Esophagus muscularis mucosa (tissue), 4 donors: ENCODE results near the gene PHOX2A. TPM values are rescaled to one million over a fixed set of nuclear protein-coding genes. Genes with fewer than 3 reads are reported as not detected.

Experiments used
- DNase-seq: peaks from one replicate; pipeline ENCODE4 v3.0.0-alpha.2; 2017; ENCODE audit errors: extremely low spot score
- H3K27ac ChIP-seq, 4 donors: fragments of 200-600 bp; sonication (generic); replicated peaks in 1 of 4; 1 replicate in 3 of 4; 2 replicates in 1 of 4; pipeline ENCODE4 v1.5.1; 2016 to 2019; ENCODE audit warnings: mild to moderate bottlenecking in 1 of 4
- H3K27me3 ChIP-seq, 4 donors: fragments of 200-600 bp; sonication (generic); one replicate each; pipeline versions ENCODE4 v1.5.1 to v1.6.0; 2016 to 2019
- H3K36me3 ChIP-seq, 4 donors: fragments of 200-600 bp; sonication (generic); one replicate each; pipeline ENCODE4 v1.5.1; 2016 to 2019
- H3K4me1 ChIP-seq, 4 donors: fragments of 200-600 bp; sonication (generic); one replicate each; pipeline ENCODE4 v1.5.1; 2016 to 2019
- H3K4me3 ChIP-seq, 4 donors: fragments of 200-600 bp; sonication (generic); 1 replicate in 2 of 4; 2 replicates in 2 of 4; pipeline ENCODE4 v1.5.1; 2016 to 2019; ENCODE audit warnings: mild to moderate bottlenecking in 4 of 4, moderate library complexity in 1 of 4
- H3K9me3 ChIP-seq, 4 donors: fragments of 200-600 bp; sonication (generic); 1 replicate in 3 of 4; 2 replicates in 1 of 4; pipeline ENCODE4 v1.5.1; 2016 to 2019
- EP300 ChIP-seq: sonication (generic); formaldehyde crosslinking; IDR thresholded peaks from one replicate; pipeline ENCODE4 v1.6.1; 2017; ENCODE audit warnings: antibody characterized with exemption
- POLR2A ChIP-seq: fragments of 450-650 bp; IDR thresholded peaks from one replicate; pipeline ENCODE4 v1.6.1; 2017; ENCODE audit warnings: antibody characterized with exemption, moderate library complexity, mild to moderate bottlenecking, low read depth
- POLR2AphosphoS5 ChIP-seq, 2 donors: sonication (generic); formaldehyde crosslinking; IDR thresholded peaks; one replicate each; pipeline ENCODE4 v1.6.1; 2017; ENCODE audit warnings: antibody characterized with exemption in 2 of 2
- WGBS: methylation state at CpG from one replicate; pipeline ENCODE4 v1.1.5; 2018; 5-methylcytosine and 5-hydroxymethylcytosine counted together
- intact Hi-C: fragments of 100-400 bp; cut with DNase I; formaldehyde crosslinking; loops from one replicate; pipeline ENCODE4 v1.15.1; 2023
- total RNA-seq, 4 donors: library from RNA; depleted of rRNA; stranded (reverse); fragments of >200 nt; gene quantifications; one replicate each; pipeline versions ENCODE4 v1.1.0 to v1.2.1, GENCODE V29; 2016
- TF ChIP-seq, protein P1 (sequence below), 3 experiments: fragments of 200-600 bp in 2 of 3; fragments of 450-650 bp in 1 of 3; sonication (generic) in 2 of 3; IDR thresholded peaks; one replicate each; pipeline ENCODE4 v1.5.1; 2017 to 2019; ENCODE audit warnings: antibody characterized with exemption in 3 of 3, mild to moderate bottlenecking in 2 of 3, moderate library complexity in 1 of 3

Gene PHOX2A
- total RNA-seq, 4 donors from 2014 or later, result 1.2 to 1.3 (median 1.3) TPM

DNA sequence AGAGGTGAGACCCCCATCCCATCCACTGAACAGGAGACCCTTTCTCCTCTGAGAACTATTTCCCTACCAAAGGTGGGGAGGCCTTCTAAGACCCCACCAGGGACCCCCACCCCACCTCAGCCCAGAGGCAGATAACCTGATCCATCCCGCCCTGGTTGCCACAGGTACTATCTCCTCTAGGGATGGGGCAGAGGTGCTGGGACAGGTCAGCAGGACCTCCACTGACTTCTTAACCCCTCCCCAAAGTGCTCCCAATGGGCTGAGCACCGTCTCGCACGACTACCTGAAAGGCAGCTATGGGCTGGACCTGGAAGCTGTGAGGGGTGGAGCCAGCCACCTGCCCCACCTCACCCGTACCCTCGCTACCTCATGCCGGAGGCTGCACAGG is 15.1 kb downstream of the PHOX2A start:
- Histone ChIP-seq H3K4me1 (peaks cover 22 to 60% (median 36%) of the 10 kb centered on the region in 4 donors), H3K27me3 (no peaks in the 10 kb centered on the region), H3K27ac (peak overlapping the region in 1 of 4 donors; percentile 27), H3K4me3 (no peak overlapping the region), H3K36me3 (peaks cover 47 to 76% (median 66%) of the 10 kb centered on the region in 4 donors), H3K9me3 (no peaks in the 10 kb centered on the region)
- intact Hi-C loops, result loop anchor here (10.0 kb wide), 1 partner anchor 204 kb away; no protein-coding TSS in a partner anchor
- 89% methylated on average over 3 of the region's 7 CpGs for WGBS
- TF ChIP-seq EP300 (no peak), POLR2A (no peak), POLR2AphosphoS5 (IDR thresholded peaks at IDR 0.05) (no peak)
- TF ChIP-seq, protein P1, sequence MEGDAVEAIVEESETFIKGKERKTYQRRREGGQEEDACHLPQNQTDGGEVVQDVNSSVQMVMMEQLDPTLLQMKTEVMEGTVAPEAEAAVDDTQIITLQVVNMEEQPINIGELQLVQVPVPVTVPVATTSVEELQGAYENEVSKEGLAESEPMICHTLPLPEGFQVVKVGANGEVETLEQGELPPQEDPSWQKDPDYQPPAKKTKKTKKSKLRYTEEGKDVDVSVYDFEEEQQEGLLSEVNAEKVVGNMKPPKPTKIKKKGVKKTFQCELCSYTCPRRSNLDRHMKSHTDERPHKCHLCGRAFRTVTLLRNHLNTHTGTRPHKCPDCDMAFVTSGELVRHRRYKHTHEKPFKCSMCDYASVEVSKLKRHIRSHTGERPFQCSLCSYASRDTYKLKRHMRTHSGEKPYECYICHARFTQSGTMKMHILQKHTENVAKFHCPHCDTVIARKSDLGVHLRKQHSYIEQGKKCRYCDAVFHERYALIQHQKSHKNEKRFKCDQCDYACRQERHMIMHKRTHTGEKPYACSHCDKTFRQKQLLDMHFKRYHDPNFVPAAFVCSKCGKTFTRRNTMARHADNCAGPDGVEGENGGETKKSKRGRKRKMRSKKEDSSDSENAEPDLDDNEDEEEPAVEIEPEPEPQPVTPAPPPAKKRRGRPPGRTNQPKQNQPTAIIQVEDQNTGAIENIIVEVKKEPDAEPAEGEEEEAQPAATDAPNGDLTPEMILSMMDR (IDR thresholded peaks at IDR 0.05), result no peak
- no peak for DNase-seq

DNA sequence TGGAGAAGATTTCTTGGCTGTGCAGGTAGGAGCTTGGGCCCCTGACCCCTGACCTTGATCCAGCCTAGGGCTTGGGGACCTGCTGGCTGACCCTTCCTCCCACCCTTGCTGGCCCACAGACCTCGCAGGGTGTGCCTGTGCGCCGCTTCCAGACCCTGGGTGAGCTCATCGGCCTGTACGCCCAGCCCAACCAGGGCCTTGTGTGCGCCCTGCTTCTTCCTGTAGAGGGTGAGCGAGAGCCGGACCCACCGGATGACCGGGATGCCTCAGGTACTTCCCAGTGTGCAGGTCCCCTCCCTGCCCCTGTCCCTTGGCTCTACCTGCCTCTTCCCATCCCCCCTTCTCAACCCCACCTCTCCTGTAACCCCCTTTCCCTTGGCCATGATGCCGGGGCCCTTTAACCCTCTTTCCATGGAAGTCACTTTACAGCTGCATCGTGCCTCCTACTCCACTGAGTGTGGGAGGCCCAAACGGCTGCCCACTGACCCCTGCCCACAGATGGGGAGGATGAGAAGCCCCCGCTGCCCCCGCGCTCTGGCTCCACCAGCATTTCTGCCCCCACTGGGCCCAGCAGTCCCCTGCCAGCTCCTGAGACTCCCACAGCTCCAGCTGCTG is 15.6 kb downstream of the PHOX2A start:
- 91% methylated on average over 12 of the region's 16 CpGs for WGBS
- H3K27me3 ChIP-seq, result no peaks in the 10 kb centered on the region
- H3K27ac ChIP-seq, result peak overlapping the region in 3 of 4 donors; percentile 5 to 38 (median 27)
- peaks cover 22 to 57% (median 36%) of the 10 kb centered on the region in 4 donors for H3K4me1 ChIP-seq
- no peaks in the 10 kb centered on the region for H3K9me3 ChIP-seq
- no peak for TF ChIP-seq POLR2A
- TF ChIP-seq EP300, result no peak
- TF ChIP-seq POLR2AphosphoS5 (IDR thresholded peaks at IDR 0.05), result no peak
- TF ChIP-seq, protein P1 (IDR thresholded peaks at IDR 0.05), result peak in 2 of 3 experiments; percentile 11 to 46
- DNase-seq, result no peak
- no peak overlapping the region for H3K4me3 ChIP-seq
- intact Hi-C loops, result loop anchor here (10.0 kb wide), 1 partner anchor 204 kb away; no protein-coding TSS in a partner anchor
- peaks cover 44 to 71% (median 61%) of the 10 kb centered on the region in 4 donors for H3K36me3 ChIP-seq

DNA sequence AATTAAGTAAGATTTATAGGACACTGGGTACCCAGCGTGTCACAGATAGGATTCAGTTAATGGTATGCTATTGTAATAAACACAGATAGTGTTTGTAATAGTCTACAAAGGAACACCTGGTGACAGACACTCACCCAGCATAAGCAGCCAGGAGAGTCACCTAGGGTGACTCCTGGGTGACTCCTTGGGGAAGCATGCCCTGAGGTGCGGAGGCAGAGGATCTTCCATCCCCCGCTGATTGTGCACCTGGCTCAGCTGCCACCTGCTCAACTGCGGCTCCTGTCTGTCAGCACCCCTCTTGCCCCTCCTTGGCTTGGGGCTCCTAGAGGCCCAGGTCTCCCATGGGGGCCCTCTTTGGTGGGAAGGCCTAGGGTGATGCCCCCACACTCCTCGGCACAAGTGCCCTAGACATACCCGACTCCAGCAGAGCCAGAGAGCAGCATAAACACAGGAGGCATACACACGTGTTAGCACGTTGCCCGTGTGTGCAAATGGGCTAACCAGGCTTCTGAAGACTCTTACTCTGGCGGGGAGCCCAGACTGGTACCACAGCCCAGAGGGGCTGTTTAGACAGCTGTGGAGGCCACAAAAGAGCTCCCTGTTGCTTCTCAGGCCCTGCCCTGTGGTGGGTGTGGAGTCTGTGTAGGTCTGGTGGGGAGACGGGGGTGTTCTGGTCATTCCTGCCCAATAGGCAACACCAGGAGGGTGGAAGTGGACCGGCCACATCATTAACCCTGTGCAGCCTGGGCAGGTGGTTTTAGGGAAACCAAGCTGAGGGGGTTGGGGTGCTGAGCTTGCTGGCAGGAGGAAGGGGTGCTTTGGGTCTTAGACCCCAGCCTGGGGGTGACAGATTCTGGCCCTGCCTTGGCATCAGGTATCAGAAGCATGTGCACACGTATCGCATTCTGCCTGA is 16.4 kb downstream of the PHOX2A start:
- TF ChIP-seq POLR2A (no peak), POLR2AphosphoS5 (IDR thresholded peaks at IDR 0.05) (no peak), EP300 (no peak)
- TF ChIP-seq, protein P1 (IDR thresholded peaks at IDR 0.05), result no peak
- Histone ChIP-seq H3K27ac (peak overlapping the region; percentile 5 to 38 (median 27)), H3K36me3 (peaks cover 36 to 63% (median 54%) of the 10 kb centered on the region in 4 donors), H3K4me1 (peaks cover 25 to 52% (median 40%) of the 10 kb centered on the region in 4 donors), H3K4me3 (no peak overlapping the region), H3K27me3 (no peaks in the 10 kb centered on the region), H3K9me3 (no peaks in the 10 kb centered on the region)
- intact Hi-C loops, result loop anchor here (10.0 kb wide), 1 partner anchor 203 kb away; no protein-coding TSS in a partner anchor
- WGBS, result 67% methylated on average over 9 of the region's 14 CpGs
- no peak for DNase-seq

DNA sequence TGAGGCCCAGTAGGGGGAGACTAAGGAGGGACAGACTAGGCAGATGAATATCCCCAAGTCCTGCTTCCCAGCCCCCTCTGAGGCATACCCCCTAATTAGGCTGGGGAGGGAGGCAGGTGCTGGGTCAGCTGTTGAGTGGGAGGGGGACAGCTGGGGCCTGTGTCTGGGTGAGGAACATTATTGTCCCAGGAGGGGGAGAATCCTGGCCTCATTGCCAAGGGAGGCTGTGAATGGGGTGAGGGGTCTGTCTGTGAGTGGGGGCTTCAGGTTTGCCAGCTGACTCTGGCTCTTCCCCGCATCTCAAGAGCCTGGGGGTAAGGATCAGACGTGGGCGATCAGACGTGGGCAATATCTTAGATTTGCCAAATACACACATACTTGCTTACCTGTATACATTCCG is 17.3 kb downstream of the PHOX2A start:
- Histone ChIP-seq H3K4me1 (peaks cover 29 to 60% (median 47%) of the 10 kb centered on the region in 4 donors), H3K27ac (peak overlapping the region in 1 of 4 donors; percentile 21), H3K27me3 (no peaks in the 10 kb centered on the region), H3K36me3 (peaks cover 31 to 54% (median 45%) of the 10 kb centered on the region in 4 donors), H3K9me3 (no peaks in the 10 kb centered on the region), H3K4me3 (no peak overlapping the region)
- TF ChIP-seq EP300 (no peak), POLR2A (no peak)
- 71% methylated on average over 4 of the region's 5 CpGs for WGBS
- intact Hi-C loops, result loop anchor here (10.0 kb wide), 1 partner anchor 202 kb away; no protein-coding TSS in a partner anchor
- DNase-seq, result no peak
